ENCODE results near the gene ZC3H14.

- TF ChIP-seq CTCF (IDR thresholded peaks at IDR 0.05; ENCODE audit: low read length) = no peak
- no peak for TF ChIP-seq EZH2 (optimal IDR thresholded peaks at IDR 0.05; ENCODE audit: low read depth, low read length)
These were observed 69.7 kb downstream of the ZC3H14 start for GRCh38 chr14:88632512-88632911.
